Fibroblast of mammary gland (primary cell): ENCODE results near the gene FAN1.

Experiments
- DNase-seq: peaks from one replicate; pipeline ENCODE4 v3.0.0-alpha.2; 2010; ENCODE audit warnings: low read depth
- H3K4me3 ChIP-seq: 2 replicates; pipeline ENCODE4 v1.5.1; 2011; ENCODE audit warnings: low read depth, mild to moderate bottlenecking, low read length, moderate library complexity; ENCODE audit not compliant: control insufficient read depth
- CTCF ChIP-seq: conservative IDR thresholded peaks from 2 replicates; pipeline ENCODE4 v1.5.1; 2011; ENCODE audit warnings: low read depth, low read length, inconsistent platforms; ENCODE audit not compliant: control insufficient read depth, insufficient read depth

The FAN1 gene

GRCh38 chr15:30930422-30930821, 26.7 kb downstream of the FAN1 start:
- no peak for TF ChIP-seq CTCF
- H3K4me3 ChIP-seq: no peak overlapping the region
- no peak for DNase-seq

GRCh38 chr15:30933293-30933692, 29.6 kb downstream of the FAN1 start:
- DNase-seq: no peak
- no peak overlapping the region for H3K4me3 ChIP-seq
- no peak for TF ChIP-seq CTCF

- TF ChIP-seq CTCF: no peak
- no peak overlapping the region for H3K4me3 ChIP-seq
- DNase-seq: no peak
Measured at GRCh38 chr15:30939161-30939560, 35.4 kb downstream of the FAN1 start.

- no peak for TF ChIP-seq CTCF
- no peak overlapping the region for H3K4me3 ChIP-seq
- DNase-seq: no peak
Measured at GRCh38 chr15:30940359-30940758, 36.6 kb downstream of the FAN1 start.

- H3K4me3 ChIP-seq: no peak overlapping the region
- DNase-seq: no peak
- TF ChIP-seq CTCF: no peak
Measured at GRCh38 chr15:30941520-30941919, 37.8 kb downstream of the FAN1 start.

GRCh38 chr15:30943654-30944335, 40.1 kb downstream of the FAN1 start:
- no peak for TF ChIP-seq CTCF
- H3K4me3 ChIP-seq: no peak overlapping the region
- peak; percentile 21 for DNase-seq

GRCh38 chr15:30953183-30953582, 49.5 kb downstream of the FAN1 start:
- no peak for TF ChIP-seq CTCF
- no peak overlapping the region for H3K4me3 ChIP-seq
- no peak for DNase-seq
